Measurements from ENCODE around the gene RASSF10.
A peak's percentile ranks its signal among the peaks of the same experiment; 100 is the strongest.

RASSF10 gene

GRCh38 chr11:12994476-12994875 is 14.6 kb upstream of the RASSF10 start:
- DNase-seq (ENCODE audit: low read depth) = no peak

DNA sequence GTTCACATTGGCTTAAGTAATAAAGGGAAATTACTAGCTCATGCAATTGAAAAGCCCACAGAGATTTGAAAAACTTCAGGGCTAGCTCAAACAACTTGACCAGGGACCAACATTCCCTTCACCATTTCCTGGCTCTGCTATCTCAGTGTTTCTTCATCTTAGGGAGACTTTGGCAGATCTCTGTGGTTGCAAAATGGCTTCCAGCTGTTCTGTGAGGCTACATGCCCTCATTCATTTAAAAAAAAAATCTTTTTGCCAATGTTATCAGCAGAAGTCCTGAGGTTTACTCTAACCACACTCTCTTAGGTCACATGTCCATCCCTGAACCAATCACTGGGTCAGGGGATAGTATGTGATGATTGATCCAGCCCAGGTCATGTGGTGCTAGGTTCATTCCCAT is 13.9 kb upstream of the RASSF10 start:
- peak; percentile 42 for DNase-seq (ENCODE audit: low read depth)

DNA sequence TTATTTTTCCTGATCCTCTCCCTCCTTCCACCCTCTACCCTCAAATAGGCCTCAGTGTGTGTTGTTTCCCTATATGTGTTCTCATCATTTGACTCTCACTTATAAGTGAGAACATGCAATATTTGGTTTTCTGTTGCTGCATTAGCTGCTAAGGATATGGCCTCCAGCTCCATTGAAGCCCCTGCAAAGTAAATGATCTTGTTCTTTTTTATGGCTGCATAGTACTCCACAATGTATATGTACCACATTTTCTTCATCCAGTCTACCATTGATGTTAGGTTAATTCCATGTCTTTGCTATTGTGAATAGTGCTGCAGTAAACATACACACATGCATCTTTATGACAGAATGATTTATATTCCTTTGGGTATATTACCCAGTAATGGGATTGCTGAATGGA is 13.3 kb upstream of the RASSF10 start:
- DNase-seq (ENCODE audit: low read depth) = no peak

- no peak for DNase-seq (ENCODE audit: low read depth)
Measured at GRCh38 chr11:12997168-12997567, 11.9 kb upstream of the RASSF10 start.

DNA sequence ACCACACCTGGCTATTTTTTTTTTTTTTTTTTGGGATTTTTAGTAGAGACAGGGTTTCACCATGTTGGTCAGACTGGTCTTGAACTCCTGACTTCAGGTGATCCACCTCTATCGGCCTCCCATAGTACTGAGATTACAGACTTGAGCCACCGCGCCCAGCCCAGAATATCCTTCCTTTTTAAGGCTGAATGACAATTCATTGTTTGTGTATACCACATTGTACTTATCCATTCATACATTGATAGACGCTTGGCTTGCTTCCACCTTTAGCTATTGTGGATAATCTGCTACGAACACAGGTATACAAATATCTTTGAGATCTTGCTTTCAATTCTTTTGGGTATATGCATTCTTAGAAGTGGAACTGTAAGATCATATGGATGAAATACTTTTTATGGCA is 10.8 kb upstream of the RASSF10 start:
- no peak for DNase-seq (ENCODE audit: low read depth)

DNA sequence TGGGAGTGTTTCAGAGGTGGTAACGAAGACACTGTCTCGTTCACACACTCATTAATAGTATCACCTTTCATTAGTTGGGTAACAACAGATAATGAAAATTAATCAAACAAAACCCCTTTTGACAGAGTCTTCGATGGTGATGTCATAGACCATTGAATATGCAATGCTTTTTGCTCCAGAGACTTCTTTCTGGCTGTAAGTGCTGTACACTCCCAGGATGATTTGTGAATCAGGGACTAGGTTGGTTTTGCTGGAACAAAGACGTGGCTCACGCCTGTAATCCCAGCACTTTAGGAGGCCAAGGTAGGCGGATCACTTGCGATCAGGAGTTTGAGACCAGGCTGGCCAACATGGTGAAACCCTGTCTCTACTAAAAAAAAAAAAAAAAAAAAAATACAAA is 9.5 kb upstream of the RASSF10 start:
- DNase-seq (ENCODE audit: low read depth) = no peak

DNA sequence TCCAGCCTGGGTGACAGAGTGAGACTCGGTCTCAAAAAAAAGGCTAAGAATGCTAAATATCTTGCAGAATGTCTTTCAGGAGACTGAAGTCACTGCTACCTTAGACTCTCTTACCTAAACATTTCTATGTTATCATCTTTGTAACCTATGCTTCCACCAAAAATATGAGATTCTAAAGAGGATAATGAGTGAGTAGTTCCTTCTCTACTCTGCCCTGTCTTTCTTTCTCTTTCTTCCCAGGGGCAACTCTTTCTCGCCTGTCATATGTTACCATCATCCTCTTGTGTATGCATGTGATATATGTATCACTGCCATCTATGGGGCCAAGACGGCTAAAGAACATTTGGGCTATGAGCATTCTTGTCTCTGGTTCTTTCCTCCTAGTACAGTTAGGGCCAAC is 9.0 kb upstream of the RASSF10 start:
- DNase-seq (ENCODE audit: low read depth) = no peak

DNA sequence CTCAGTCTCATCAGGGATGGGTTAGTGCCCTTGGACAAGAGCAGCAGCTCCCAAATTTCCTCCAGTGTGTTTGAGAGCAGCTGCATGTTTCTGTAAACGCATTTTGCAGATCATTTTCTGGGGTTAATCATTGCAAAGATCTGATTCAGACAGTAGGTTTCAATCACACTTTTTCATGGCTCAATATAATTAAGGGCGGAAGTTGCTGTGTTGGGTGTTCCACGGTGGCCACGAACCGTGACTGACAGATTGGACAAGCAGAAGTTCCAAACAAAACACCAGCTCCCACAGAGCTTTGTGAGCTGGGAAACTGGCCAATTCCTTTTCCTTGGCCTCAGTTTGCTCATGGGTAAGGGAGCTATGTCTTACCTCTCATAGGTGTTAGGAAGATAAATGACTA is 8.4 kb upstream of the RASSF10 start:
- DNase-seq (ENCODE audit: low read depth) = no peak

- DNase-seq (ENCODE audit: low read depth) = no peak
Measured at GRCh38 chr11:13003736-13004493, 5.2 kb upstream of the RASSF10 start.

GRCh38 chr11:13007182-13008060 is 1.7 kb upstream of the RASSF10 start:
- no peak for DNase-seq (ENCODE audit: low read depth)

DNA sequence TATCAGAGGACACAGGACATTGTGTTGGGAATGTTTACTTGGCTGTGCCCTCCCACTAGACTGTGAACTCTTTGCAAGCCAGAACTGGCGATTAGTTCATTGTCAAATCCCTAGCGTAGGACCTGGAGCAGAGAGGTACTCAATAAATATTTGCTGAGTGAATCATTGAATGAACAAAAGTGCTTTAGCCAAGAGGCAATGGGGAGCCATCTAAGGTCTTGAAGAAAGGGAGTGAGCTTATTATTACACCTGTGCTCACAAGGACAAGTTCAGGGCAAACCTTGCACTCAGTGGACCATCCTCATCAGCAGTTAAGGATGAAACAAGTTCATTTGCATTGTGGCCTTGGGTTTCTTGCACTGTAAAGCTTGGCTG is 1.1 kb upstream of the RASSF10 start:
- no peak for DNase-seq (ENCODE audit: low read depth)

- DNase-seq (ENCODE audit: low read depth) = no peak
Measured at GRCh38 chr11:13009476-13009920, 382 bp downstream of the RASSF10 start.

- no peak for DNase-seq (ENCODE audit: low read depth)
Measured at GRCh38 chr11:13009921-13010748, 1.0 kb downstream of the RASSF10 start.

DNA sequence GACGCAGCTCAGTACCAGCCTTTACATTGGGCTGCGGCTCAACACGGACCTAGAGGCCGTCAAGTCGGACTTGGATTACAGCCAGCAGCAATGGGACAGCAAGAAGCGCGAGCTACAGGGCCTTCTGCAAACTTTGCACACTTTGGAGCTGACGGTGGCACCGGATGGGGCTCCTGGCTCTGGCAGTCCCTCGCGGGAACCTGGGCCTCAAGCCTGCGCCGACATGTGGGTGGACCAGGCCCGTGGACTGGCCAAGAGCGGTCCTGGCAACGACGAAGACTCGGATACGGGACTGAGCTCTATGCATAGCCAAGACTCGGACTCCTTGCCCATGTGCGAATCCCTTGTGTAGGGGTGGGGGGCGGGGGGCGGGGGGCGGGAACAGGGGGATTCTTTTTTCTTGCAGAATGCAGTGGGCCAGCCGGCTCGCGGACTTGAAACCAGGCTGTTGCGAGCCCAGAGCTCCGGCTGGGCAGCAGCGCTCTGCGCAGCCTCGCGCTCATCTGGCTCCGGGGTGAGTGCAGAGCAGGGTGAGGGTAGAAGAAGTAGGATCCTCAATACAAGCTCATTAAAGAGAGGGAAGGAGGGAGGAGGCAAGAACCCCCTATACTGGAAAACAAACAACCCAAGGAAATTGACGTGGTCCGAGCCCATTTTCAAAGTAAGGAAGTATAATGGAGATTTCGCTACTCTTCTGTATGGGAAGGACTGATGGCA is 1.8 kb downstream of the RASSF10 start:
- no peak for DNase-seq (ENCODE audit: low read depth)

GRCh38 chr11:13011466-13012055 is 2.4 kb downstream of the RASSF10 start:
- DNase-seq (ENCODE audit: low read depth) = no peak

GRCh38 chr11:13012056-13012661 is 3.0 kb downstream of the RASSF10 start:
- no peak for DNase-seq (ENCODE audit: low read depth)

- no peak for DNase-seq (ENCODE audit: low read depth)
Measured at GRCh38 chr11:13013054-13013488, 4.0 kb downstream of the RASSF10 start.

DNA sequence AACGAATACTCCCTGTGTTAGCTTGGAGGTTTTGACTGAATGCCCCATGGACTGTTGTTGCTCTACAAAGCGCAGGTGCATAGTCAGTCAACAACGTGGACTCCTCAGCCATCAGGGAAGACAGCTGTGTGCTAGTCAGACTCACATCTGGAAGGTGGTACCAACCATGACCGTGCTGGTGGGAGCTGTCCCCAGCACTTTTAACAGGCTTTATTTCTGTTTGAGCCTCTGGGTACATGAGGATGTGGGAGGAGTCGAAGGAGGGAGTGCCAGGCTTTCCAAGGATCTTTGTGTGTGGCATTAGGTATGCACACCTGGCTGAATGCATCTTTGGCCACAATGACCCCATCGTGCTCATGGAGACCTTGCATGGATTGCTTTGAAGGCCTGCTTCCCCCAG is 6.6 kb downstream of the RASSF10 start:
- DNase-seq (ENCODE audit: low read depth) = no peak

DNA sequence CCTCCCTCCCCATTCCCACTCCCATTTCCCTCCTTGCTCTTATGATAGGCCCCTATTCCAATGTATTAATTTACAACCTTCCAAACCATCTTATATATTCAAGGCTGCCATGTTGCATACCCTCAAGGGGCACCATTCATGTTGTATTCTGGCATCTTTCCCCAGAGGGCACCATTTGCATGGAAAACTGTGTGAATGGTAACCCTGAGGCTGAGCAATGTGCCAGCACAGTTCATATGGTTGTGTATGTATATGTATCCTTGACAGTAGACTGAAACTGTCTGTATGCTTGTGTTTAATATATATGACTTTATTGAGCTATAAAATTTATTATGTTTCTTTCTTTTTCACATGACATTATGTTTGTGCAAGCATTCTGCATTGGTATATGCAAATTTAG is 7.3 kb downstream of the RASSF10 start:
- no peak for DNase-seq (ENCODE audit: low read depth)

GRCh38 chr11:13019313-13019712 is 10.2 kb downstream of the RASSF10 start:
- DNase-seq (ENCODE audit: low read depth) = no peak

- no peak for DNase-seq (ENCODE audit: low read depth)
Measured at GRCh38 chr11:13023423-13023822, 14.3 kb downstream of the RASSF10 start.
